ENCODE results near the gene RBMS1. TPM values are rescaled to one million over a fixed set of nuclear protein-coding genes. Genes with fewer than 3 reads are reported as not detected.

RBMS1 gene
- polyA plus RNA-seq, 2 of the 4 experiments (the other 2 are of a cell fraction): 51.9 to 108 TPM

- 89% methylated on average over 10 of the region's 10 CpGs for WGBS (ENCODE audit: missing lambda C conversion rate)
Measured at GRCh38 chr2:160458718-160459453, 34.7 kb downstream of the RBMS1 start.

GRCh38 chr2:160457588-160457987 lies 36.0 kb downstream of the RBMS1 start:
- no peak overlapping the region for H3K27ac ChIP-seq
- no peak for FAIRE-seq
- 92% methylated on average over 5 of the region's 5 CpGs for WGBS (ENCODE audit: missing lambda C conversion rate)
- CTCF ChIA-PET: interaction anchor here (0.7 to 1.1 kb wide), 5 partner anchors 11 to 104 kb away, joined by 3 to 4 read pairs (median 3); no protein-coding TSS in a partner anchor
- H3K4me2 ChIP-seq: no peak overlapping the region
- H3K4me1 ChIP-seq: peaks cover 52% of the 10 kb centered on the region
- POLR2A ChIA-PET: no interaction called here
- ATAC-seq: no peak
- no peak for DNase-seq (ENCODE audit: low read depth in 1 of 2, low spot score in 1 of 2)
- TF ChIP-seq ESRRA (IDR thresholded peaks at IDR 0.05; ENCODE audit: borderline replicate concordance, low read length) (no peak), FOXS1 (CRISPR knock-in tag; IDR thresholded peaks at IDR 0.05) (no peak), NR3C1 (IDR thresholded peaks at IDR 0.05) (no peak), JUNB (IDR thresholded peaks at IDR 0.05) (no peak), EHMT2 (IDR thresholded peaks at IDR 0.05; ENCODE audit: low read depth) (no peak), RAD21 (conservative IDR thresholded peaks at IDR 0.05 in 1 of 2, IDR thresholded peaks at IDR 0.05 in 1 of 2) (no peak), EP300 (IDR thresholded peaks at IDR 0.05) (no peak), CTCF (IDR thresholded peaks at IDR 0.05) (no peak), NPAS2 (CRISPR knock-in tag; IDR thresholded peaks at IDR 0.05; ENCODE audit: borderline replicate concordance) (no peak), SMC3 (IDR thresholded peaks at IDR 0.05) (no peak)
- TF ChIP-seq, protein P1, sequence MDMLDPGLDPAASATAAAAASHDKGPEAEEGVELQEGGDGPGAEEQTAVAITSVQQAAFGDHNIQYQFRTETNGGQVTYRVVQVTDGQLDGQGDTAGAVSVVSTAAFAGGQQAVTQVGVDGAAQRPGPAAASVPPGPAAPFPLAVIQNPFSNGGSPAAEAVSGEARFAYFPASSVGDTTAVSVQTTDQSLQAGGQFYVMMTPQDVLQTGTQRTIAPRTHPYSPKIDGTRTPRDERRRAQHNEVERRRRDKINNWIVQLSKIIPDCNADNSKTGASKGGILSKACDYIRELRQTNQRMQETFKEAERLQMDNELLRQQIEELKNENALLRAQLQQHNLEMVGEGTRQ (IDR thresholded peaks at IDR 0.05): no peak
- H3K9me3 ChIP-seq: no peaks in the 10 kb centered on the region
- H3K4me3 ChIP-seq: no peak overlapping the region

More at GRCh38 chr2:160458718-160459453, 34.7 kb downstream of the RBMS1 start:
- Histone ChIP-seq H3K4me1 (peaks cover 41% of the 10 kb centered on the region), H3K9me3 (no peaks in the 10 kb centered on the region), H3K4me3 (no peak overlapping the region), H3K27ac (no peak overlapping the region), H3K4me2 (no peak overlapping the region)
- ChIA-PET CTCF (no interaction called here), POLR2A (no interaction called here)
- no peak for ATAC-seq
- no peak for TF ChIP-seq JUN (IDR thresholded peaks at IDR 0.05)
- no peak for TF ChIP-seq CBX2 (IDR thresholded peaks at IDR 0.05; ENCODE audit: borderline replicate concordance, low read depth)
- TF ChIP-seq HOXB5 (CRISPR knock-in tag; IDR thresholded peaks at IDR 0.05): no peak
- TF ChIP-seq CBX8 (IDR thresholded peaks at IDR 0.05): no peak
- no peak for TF ChIP-seq RAD21 (conservative IDR thresholded peaks at IDR 0.05 in 1 of 2, IDR thresholded peaks at IDR 0.05 in 1 of 2)
- TF ChIP-seq MAFK (IDR thresholded peaks at IDR 0.05; ENCODE audit: partially characterized antibody): no peak
- no peak for TF ChIP-seq ATOH8 (CRISPR knock-in tag; IDR thresholded peaks at IDR 0.05; ENCODE audit: low read depth)
- no peak for TF ChIP-seq E2F6 (IDR thresholded peaks at IDR 0.05; ENCODE audit: borderline replicate concordance, low read depth)
- FAIRE-seq: no peak
- DNase-seq (ENCODE audit: low read depth in 1 of 2, low spot score in 1 of 2): no peak
